GM10248 (cell line): ENCODE results near the gene GOLT1B.

ENCODE experiments used
- CTCF ChIA-PET: fragments of 300-600 bp; sonication (Branson Sonifier 250); formaldehyde crosslinking; extraction: SDS; loops from one replicate; lab custom pipeline; 2021; ENCODE audit warnings: antibody characterized with exemption; lab: Yijun Ruan, JAX
- POLR2A ChIA-PET: fragments of 350-650 bp; sonication (Branson Sonifier 250); formaldehyde crosslinking; extraction: SDS; loops from one replicate; lab custom pipeline; 2020; ENCODE audit warnings: antibody characterized with exemption; lab: Yijun Ruan, JAX
- DNase-seq: peaks from one replicate; pipeline ENCODE4 v3.0.0; 2012; ENCODE audit errors: extremely low spot score
- TF ChIP-seq, protein P1 (sequence below): IDR thresholded peaks from 2 replicates; pipeline ENCODE4 v1.5.1; 2012; ENCODE audit warnings: mild to moderate bottlenecking, low read depth; ENCODE audit errors: extremely low read depth, missing control alignments, control extremely low read depth

The GOLT1B gene

DNA sequence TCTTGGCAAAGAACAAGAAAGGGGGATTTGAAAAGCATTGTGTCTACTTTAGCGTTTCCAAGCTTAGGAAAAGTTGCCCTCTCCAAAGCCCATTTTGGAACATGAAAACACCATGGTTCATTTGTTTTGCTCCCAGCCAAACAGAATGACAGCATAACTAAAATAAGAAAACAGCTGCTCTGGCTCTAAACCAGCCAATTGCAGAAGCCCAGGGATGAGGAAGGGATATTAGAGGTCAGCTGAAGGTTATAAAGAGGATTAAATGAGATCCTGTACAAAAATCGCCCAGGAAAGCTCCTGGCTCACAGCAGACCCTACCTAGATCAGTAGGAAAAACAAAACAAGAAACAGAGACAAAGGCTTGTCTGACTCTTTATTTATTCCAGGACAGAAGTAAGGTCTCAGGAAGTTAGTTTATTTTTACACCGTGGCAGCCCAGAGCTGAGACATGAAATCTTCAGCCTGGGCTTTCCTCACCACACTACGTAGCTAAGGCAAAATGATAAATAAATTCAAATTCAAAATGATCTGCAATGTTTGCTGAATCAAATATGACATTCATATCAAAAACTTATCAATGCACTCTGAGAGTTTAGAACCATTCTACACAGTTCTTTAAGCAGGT, 50.4 kb downstream of the GOLT1B start:
- no peak for DNase-seq
- ChIA-PET POLR2A (no interaction called here), CTCF (interaction anchor here (1.2 kb wide), 2 partner anchors 10 to 21 kb away, joined by 3 to 6 read pairs; no protein-coding TSS in a partner anchor)
- TF ChIP-seq, protein P1, sequence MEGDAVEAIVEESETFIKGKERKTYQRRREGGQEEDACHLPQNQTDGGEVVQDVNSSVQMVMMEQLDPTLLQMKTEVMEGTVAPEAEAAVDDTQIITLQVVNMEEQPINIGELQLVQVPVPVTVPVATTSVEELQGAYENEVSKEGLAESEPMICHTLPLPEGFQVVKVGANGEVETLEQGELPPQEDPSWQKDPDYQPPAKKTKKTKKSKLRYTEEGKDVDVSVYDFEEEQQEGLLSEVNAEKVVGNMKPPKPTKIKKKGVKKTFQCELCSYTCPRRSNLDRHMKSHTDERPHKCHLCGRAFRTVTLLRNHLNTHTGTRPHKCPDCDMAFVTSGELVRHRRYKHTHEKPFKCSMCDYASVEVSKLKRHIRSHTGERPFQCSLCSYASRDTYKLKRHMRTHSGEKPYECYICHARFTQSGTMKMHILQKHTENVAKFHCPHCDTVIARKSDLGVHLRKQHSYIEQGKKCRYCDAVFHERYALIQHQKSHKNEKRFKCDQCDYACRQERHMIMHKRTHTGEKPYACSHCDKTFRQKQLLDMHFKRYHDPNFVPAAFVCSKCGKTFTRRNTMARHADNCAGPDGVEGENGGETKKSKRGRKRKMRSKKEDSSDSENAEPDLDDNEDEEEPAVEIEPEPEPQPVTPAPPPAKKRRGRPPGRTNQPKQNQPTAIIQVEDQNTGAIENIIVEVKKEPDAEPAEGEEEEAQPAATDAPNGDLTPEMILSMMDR, result no peak

DNA sequence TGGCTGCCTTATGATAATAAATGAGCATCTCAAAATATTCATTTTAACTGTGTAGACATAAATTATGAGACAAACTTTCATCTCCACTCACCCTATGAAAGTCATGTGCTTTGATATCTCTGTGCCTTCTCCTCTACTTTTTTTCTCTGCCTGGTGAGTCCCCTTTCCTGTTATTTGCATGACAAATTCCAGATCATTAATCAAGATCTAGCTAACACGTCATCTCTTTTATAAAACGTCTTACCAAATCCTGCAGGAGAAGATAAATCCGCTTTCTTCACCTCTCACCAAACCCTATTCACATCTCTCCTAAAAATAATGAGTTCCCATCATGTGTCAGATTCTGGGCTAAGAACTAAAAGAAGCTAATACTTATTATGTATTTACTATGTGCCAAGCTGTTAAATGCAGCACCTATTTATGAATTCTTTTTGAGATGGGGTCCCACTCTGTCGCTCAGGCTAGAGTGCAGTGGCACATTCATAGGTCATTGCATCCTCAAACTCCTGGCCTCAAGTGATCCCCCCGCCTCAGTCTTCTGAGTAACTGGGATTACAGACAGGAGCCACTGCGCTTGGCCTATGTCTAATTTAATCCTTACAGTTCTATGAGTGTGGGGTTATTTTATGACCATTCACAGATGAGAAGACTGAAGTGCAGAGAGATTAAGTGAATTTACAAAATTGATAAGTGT, 51.2 kb downstream of the GOLT1B start:
- POLR2A ChIA-PET, result no interaction called here
- CTCF ChIA-PET, result interaction anchor here (1.0 kb wide), 1 partner anchor 9 kb away, joined by 3 read pairs; no protein-coding TSS in a partner anchor

DNA sequence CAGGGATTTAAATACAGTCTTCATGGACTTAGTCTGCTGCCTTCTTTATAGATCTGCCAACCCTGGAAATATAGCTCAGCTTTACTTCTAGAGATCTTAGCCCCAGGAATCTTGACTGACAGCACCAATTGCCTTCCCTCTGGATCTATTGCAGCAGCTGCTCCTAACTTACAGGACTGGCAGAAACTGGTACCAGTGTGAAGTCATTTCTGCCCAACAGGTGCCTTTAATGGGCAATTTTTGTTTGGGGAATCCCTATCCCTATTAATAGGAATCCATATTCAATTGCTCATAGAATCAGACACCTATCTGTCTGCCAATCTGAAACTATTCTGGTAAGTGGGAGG, 51.7 kb downstream of the GOLT1B start:
- CTCF ChIA-PET, result interaction anchor here (1.0 kb wide), 1 partner anchor 9 kb away, joined by 3 read pairs; no protein-coding TSS in a partner anchor
- POLR2A ChIA-PET, result no interaction called here
- TF ChIP-seq, protein P1, result no peak
- no peak for DNase-seq

More for the DNA sequence above, 51.2 kb downstream of the GOLT1B start:
- TF ChIP-seq, protein P1, result no peak
- DNase-seq, result no peak

DNA sequence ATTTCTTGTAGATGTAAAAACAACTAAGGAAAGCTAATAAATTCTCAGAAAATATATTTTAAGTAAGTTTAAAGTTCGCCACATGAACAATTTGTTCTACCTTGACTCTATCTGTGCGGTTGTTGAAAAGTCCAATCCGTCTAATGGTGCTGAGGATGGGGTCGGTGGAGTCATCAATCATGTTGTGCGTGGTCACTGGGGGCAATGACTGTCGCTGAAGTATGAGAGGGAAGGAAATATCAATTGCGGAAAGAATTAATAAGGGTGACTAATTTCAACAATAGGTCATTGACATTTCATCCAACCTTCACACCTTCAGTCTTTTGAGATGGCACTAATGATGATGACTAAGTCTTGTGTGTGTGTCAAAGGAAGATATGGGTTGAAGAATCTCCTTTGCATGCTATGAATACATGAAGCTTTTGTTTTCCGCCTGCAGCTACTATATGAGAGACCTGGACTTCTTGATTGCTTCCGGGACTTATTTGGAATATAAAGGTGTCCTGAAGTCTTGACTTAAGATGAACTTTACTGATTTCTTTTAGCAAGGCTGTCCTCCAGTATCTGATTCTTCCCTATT, 56.6 kb downstream of the GOLT1B start:
- no peak for DNase-seq
- ChIA-PET POLR2A (no interaction called here), CTCF (interaction anchor here (1.4 to 2.2 kb wide), 2 partner anchors 10 to 17 kb away, joined by 4 to 6 read pairs; no protein-coding TSS in a partner anchor)
- TF ChIP-seq, protein P1, result no peak

DNA sequence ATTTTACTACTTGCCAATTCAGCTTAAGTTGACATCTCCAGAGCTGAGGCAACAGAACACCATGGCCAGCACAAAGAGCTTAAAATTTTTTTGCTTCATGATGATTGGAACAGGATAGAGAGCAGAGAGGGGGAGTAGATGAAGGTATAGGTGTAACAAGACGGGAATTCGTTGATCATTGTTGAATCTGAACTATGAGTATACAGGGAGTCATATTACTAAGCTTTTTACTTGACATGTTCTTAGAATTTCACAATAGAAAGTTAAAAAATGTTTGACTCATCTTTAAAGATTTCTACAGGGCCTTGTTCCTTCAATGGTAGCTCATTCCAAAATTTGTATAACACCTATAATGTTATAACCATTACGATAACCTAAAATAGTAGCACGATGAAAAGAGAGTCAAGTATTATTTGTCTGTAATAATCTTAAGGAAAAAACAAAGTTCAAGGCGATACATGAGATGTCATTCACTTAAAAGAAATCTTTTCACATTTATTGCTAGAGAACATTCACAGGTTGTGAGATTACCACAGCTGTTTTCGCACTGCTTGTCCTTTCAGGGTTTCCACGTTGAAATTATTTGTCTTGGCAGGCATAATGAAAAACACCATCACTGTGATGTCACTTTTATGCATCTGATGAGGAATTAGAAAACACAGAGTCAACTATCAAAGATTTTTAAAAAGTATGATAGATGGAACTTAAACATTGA, 58.4 kb downstream of the GOLT1B start:
- POLR2A ChIA-PET, result interaction anchor here (0.9 kb wide), 1 partner anchor 56 kb away, joined by 3 read pairs; no protein-coding TSS in a partner anchor
- CTCF ChIA-PET, result no interaction called here
- TF ChIP-seq, protein P1, result no peak

DNA sequence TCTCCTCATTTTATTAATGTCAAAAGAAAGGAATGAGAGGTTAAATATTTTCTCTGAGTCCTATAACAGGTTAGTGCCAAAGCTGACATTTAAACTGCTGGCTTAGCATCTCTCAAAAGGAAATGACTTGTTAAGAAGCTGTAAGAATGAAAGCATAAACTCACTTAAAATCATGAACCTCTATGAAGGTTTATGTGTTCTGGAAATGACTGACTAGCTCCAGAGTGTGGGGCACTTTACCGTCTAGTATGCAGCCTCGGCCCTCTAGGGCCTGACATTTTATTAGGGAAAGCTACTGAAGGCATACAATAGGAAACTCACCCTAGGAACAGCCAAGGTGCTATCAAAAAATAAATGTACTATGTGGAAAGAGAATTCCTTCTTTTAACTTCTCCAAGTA, 59.6 kb downstream of the GOLT1B start:
- POLR2A ChIA-PET, result no interaction called here
- TF ChIP-seq, protein P1, result no peak
- CTCF ChIA-PET, result interaction anchor here (1.2 kb wide), 1 partner anchor 13 kb away, joined by 3 read pairs; no protein-coding TSS in a partner anchor

More for the DNA sequence above, 58.4 kb downstream of the GOLT1B start:
- DNase-seq, result no peak

More for the DNA sequence above, 59.6 kb downstream of the GOLT1B start:
- no peak for DNase-seq
